GM23338 (cell line): ENCODE measurements around the gene GLCE. TPM values are rescaled to one million over a fixed set of nuclear protein-coding genes. Genes with fewer than 3 reads are reported as not detected.

Source experiments
- ATAC-seq: fragments of 200-7000 bp; cut with Tn5 transposase; 3 replicates; pipeline ENCODE4 v1.9.1; 2020
- DNase-seq: peaks from one replicate; pipeline ENCODE4 v3.0.0-alpha.2; 2015; ENCODE audit warnings: low spot score
- H2AFZ ChIP-seq: fragments of 200-600 bp; sonication (generic); 2 replicates; pipeline ENCODE4 v1.8.0; 2016; ENCODE audit warnings: antibody characterized with exemption, mild to moderate bottlenecking, moderate library complexity
- H3F3A ChIP-seq: fragments of 200-600 bp; sonication (generic); replicated peaks from 2 replicates; pipeline ENCODE4 v1.8.0; 2017; ENCODE audit warnings: antibody characterized with exemption, mixed run types, low read depth
- H3K27ac ChIP-seq: fragments of 200-600 bp; sonication (generic); 2 replicates; pipeline ENCODE4 v1.6.1; 2016; ENCODE audit warnings: low read depth
- H3K27me3 ChIP-seq: fragments of 200-600 bp; sonication (generic); 2 replicates; pipeline ENCODE4 v1.8.0; 2016; ENCODE audit warnings: mild to moderate bottlenecking, mixed run types, moderate library complexity; ENCODE audit not compliant: insufficient read depth
- H3K36me3 ChIP-seq: fragments of 200-600 bp; sonication (generic); 2 replicates; pipeline ENCODE4 v1.8.0; 2016; ENCODE audit warnings: mild to moderate bottlenecking; ENCODE audit not compliant: insufficient read depth
- H3K4me1 ChIP-seq: fragments of 200-600 bp; sonication (generic); 2 replicates; pipeline ENCODE4 v1.8.0; 2016; ENCODE audit warnings: mild to moderate bottlenecking, moderate library complexity; ENCODE audit not compliant: insufficient read depth
- H3K4me2 ChIP-seq: fragments of 200-600 bp; sonication (generic); 2 replicates; pipeline ENCODE4 v1.7.1; 2017; ENCODE audit warnings: mixed run types
- H3K4me3 ChIP-seq: fragments of 200-600 bp; sonication (generic); 2 replicates; pipeline ENCODE4 v1.6.1; 2016; ENCODE audit warnings: mixed run types
- H3K79me2 ChIP-seq: fragments of 200-600 bp; sonication (generic); replicated peaks from 2 replicates; pipeline ENCODE4 v1.8.0; 2017; ENCODE audit warnings: mild to moderate bottlenecking; ENCODE audit not compliant: insufficient read depth
- H3K9me2 ChIP-seq: fragments of 200-600 bp; sonication (generic); 2 replicates; pipeline ENCODE4 v1.8.0; 2017; ENCODE audit not compliant: insufficient read depth
- H4K20me1 ChIP-seq: fragments of 200-600 bp; sonication (generic); replicated peaks from 2 replicates; pipeline ENCODE4 v1.8.0; 2017; ENCODE audit warnings: mild to moderate bottlenecking; ENCODE audit not compliant: insufficient read depth
- H3K27ac Mint-ChIP-seq: 2 replicates; pipeline ENCODE4 v1.8.0; 2020; ENCODE audit warnings: inconsistent platforms, mild to moderate bottlenecking, moderate library complexity, mixed read lengths
- H3K27me3 Mint-ChIP-seq: 3 replicates; pipeline ENCODE4 v1.8.0; 2022; ENCODE audit warnings: low read depth, mild to moderate bottlenecking, moderate library complexity, mixed read lengths, inconsistent platforms; ENCODE audit not compliant: insufficient read depth, poor library complexity
- H3K36me3 Mint-ChIP-seq: 3 replicates; pipeline ENCODE4 v1.8.0; 2021; ENCODE audit warnings: low read depth, mild to moderate bottlenecking, inconsistent platforms, moderate library complexity, mixed read lengths
- H3K4me1 Mint-ChIP-seq: 3 replicates; pipeline ENCODE4 v1.8.0; 2020; ENCODE audit warnings: mild to moderate bottlenecking, inconsistent platforms, mixed read lengths
- H3K4me3 Mint-ChIP-seq: 3 replicates; pipeline ENCODE4 v1.8.0; 2021; ENCODE audit warnings: moderate library complexity, mild to moderate bottlenecking, inconsistent platforms, mixed read lengths
- H3K9me3 Mint-ChIP-seq: 3 replicates; pipeline ENCODE4 v1.8.0; 2020; ENCODE audit warnings: moderate library complexity, mild to moderate bottlenecking, inconsistent platforms, mixed read lengths
- CREB1 ChIP-seq: fragments of 250-450 bp; sonication (Bioruptor Pico); IDR thresholded peaks from 2 replicates; pipeline ENCODE4 v1.5.0; 2020; ENCODE audit warnings: low read depth, mild to moderate bottlenecking, moderate library complexity
- EZH2 ChIP-seq: fragments of 200-600 bp; sonication (generic); IDR thresholded peaks from one replicate; pipeline ENCODE4 v1.8.0; 2017; ENCODE audit warnings: antibody characterized with exemption, mild to moderate bottlenecking, low read depth; ENCODE audit not compliant: unreplicated experiment
- EZH2phosphoT487 ChIP-seq: fragments of 200-600 bp; sonication (generic); IDR thresholded peaks from one replicate; pipeline ENCODE4 v1.8.1; 2018; ENCODE audit warnings: antibody characterized with exemption; ENCODE audit not compliant: unreplicated experiment
- JUNB ChIP-seq: IDR thresholded peaks from one replicate; pipeline ENCODE4 v1.6.1; 2016; ENCODE audit warnings: antibody characterized with exemption; ENCODE audit not compliant: unreplicated experiment
- STAT1 ChIP-seq: IDR thresholded peaks from one replicate; pipeline ENCODE4 v1.6.1; 2016; ENCODE audit warnings: antibody characterized with exemption; ENCODE audit not compliant: unreplicated experiment
- ZNF331 ChIP-seq: fragments of 250-450 bp; sonication (Bioruptor Pico); IDR thresholded peaks from 2 replicates; pipeline ENCODE4 v1.5.0; 2020; ENCODE audit warnings: low read depth, mild to moderate bottlenecking, moderate library complexity
- polyA plus RNA-seq: library from polyadenylated mRNA; unstranded; fragments of >200 nt; fragmentation: Nextera tagmentation; extraction: Ambion mirVana; gene quantifications from 2 replicates; pipeline ENCODE4 v1.2.1, GENCODE V29; 2016
- total RNA-seq: library from RNA; depleted of rRNA; stranded (reverse); fragments of >200 nt; shearing (Covaris generic); gene quantifications from 2 replicates; pipeline ENCODE4 v1.2.3, GENCODE V29; 2014
- TF ChIP-seq, protein P1 (sequence below), 2 experiments: fragments of 200-600 bp in 1 of 2; sonication (generic) in 1 of 2; conservative IDR thresholded peaks; 2 replicates each; pipeline versions ENCODE4 v1.5.1 to v1.6.1; 2016 to 2017; ENCODE audit warnings: antibody characterized with exemption in 2 of 2, low read depth in 2 of 2, mild to moderate bottlenecking in 2 of 2, moderate library complexity in 1 of 2
- TF ChIP-seq, protein P2 (sequence below): IDR thresholded peaks from 2 replicates; pipeline ENCODE4 v1.6.1; 2016; ENCODE audit warnings: antibody characterized with exemption
- TF ChIP-seq, protein P3 (sequence below): fragments of 250-450 bp; sonication (Bioruptor Pico); IDR thresholded peaks from 2 replicates; pipeline ENCODE4 v1.5.0; 2020; ENCODE audit warnings: mild to moderate bottlenecking, moderate library complexity

The GLCE gene
- total and polyA plus RNA-seq, 2 experiments from 2014 or later = 7.5 to 15.5 TPM

DNA sequence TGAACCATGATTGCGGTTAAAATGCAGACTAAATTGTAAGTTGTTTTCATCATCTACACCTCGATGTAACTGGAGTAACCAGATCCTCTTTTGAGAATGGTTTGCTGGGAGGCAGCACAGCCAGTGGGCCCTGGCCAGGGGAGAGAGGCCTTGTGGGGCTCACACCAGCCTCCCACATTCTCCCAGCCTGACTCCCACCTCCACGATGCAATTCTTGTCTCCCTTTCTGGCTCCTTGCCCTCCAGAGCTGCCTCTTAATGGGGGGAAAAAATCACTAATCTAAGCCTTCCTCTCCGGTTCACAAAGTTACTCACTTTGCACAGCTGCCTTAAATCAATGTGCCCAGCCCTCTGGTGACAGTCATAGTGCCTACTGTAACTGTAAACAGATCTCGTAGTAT, 120.3 kb downstream of the GLCE start:
- no peak for TF ChIP-seq ZNF331 (CRISPR knock-in tag)
- TF ChIP-seq, protein P1, sequence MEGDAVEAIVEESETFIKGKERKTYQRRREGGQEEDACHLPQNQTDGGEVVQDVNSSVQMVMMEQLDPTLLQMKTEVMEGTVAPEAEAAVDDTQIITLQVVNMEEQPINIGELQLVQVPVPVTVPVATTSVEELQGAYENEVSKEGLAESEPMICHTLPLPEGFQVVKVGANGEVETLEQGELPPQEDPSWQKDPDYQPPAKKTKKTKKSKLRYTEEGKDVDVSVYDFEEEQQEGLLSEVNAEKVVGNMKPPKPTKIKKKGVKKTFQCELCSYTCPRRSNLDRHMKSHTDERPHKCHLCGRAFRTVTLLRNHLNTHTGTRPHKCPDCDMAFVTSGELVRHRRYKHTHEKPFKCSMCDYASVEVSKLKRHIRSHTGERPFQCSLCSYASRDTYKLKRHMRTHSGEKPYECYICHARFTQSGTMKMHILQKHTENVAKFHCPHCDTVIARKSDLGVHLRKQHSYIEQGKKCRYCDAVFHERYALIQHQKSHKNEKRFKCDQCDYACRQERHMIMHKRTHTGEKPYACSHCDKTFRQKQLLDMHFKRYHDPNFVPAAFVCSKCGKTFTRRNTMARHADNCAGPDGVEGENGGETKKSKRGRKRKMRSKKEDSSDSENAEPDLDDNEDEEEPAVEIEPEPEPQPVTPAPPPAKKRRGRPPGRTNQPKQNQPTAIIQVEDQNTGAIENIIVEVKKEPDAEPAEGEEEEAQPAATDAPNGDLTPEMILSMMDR (conservative IDR thresholded peaks at IDR 0.05; ENCODE audit: low read depth in 2 of 2) = no peak
- TF ChIP-seq EZH2phosphoT487 = no peak
- no peak for TF ChIP-seq EZH2
- TF ChIP-seq STAT1 = no peak
- TF ChIP-seq JUNB = no peak
- TF ChIP-seq, protein P2, sequence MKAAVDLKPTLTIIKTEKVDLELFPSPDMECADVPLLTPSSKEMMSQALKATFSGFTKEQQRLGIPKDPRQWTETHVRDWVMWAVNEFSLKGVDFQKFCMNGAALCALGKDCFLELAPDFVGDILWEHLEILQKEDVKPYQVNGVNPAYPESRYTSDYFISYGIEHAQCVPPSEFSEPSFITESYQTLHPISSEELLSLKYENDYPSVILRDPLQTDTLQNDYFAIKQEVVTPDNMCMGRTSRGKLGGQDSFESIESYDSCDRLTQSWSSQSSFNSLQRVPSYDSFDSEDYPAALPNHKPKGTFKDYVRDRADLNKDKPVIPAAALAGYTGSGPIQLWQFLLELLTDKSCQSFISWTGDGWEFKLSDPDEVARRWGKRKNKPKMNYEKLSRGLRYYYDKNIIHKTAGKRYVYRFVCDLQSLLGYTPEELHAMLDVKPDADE = no peak
- TF ChIP-seq, protein P3, sequence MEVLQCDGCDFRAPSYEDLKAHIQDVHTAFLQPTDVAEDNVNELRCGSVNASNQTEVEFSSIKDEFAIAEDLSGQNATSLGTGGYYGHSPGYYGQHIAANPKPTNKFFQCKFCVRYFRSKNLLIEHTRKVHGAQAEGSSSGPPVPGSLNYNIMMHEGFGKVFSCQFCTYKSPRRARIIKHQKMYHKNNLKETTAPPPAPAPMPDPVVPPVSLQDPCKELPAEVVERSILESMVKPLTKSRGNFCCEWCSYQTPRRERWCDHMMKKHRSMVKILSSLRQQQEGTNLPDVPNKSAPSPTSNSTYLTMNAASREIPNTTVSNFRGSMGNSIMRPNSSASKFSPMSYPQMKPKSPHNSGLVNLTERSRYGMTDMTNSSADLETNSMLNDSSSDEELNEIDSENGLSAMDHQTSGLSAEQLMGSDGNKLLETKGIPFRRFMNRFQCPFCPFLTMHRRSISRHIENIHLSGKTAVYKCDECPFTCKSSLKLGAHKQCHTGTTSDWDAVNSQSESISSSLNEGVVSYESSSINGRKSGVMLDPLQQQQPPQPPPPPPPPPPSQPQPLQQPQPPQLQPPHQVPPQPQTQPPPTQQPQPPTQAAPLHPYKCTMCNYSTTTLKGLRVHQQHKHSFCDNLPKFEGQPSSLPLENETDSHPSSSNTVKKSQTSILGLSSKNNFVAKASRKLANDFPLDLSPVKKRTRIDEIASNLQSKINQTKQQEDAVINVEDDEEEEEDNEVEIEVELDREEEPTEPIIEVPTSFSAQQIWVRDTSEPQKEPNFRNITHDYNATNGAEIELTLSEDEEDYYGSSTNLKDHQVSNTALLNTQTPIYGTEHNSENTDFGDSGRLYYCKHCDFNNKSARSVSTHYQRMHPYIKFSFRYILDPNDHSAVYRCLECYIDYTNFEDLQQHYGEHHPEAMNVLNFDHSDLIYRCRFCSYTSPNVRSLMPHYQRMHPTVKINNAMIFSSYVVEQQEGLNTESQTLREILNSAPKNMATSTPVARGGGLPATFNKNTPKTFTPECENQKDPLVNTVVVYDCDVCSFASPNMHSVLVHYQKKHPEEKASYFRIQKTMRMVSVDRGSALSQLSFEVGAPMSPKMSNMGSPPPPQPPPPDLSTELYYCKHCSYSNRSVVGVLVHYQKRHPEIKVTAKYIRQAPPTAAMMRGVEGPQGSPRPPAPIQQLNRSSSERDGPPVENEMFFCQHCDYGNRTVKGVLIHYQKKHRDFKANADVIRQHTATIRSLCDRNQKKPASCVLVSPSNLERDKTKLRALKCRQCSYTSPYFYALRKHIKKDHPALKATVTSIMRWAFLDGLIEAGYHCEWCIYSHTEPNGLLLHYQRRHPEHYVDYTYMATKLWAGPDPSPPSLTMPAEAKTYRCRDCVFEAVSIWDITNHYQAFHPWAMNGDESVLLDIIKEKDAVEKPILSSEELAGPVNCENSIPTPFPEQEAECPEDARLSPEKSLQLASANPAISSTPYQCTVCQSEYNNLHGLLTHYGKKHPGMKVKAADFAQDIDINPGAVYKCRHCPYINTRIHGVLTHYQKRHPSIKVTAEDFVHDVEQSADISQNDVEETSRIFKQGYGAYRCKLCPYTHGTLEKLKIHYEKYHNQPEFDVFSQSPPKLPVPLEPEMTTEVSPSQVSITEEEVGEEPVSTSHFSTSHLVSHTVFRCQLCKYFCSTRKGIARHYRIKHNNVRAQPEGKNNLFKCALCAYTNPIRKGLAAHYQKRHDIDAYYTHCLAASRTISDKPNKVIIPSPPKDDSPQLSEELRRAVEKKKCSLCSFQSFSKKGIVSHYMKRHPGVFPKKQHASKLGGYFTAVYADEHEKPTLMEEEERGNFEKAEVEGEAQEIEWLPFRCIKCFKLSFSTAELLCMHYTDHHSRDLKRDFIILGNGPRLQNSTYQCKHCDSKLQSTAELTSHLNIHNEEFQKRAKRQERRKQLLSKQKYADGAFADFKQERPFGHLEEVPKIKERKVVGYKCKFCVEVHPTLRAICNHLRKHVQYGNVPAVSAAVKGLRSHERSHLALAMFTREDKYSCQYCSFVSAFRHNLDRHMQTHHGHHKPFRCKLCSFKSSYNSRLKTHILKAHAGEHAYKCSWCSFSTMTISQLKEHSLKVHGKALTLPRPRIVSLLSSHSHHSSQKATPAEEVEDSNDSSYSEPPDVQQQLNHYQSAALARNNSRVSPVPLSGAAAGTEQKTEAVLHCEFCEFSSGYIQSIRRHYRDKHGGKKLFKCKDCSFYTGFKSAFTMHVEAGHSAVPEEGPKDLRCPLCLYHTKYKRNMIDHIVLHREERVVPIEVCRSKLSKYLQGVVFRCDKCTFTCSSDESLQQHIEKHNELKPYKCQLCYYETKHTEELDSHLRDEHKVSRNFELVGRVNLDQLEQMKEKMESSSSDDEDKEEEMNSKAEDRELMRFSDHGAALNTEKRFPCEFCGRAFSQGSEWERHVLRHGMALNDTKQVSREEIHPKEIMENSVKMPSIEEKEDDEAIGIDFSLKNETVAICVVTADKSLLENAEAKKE (CRISPR knock-in tag) = no peak
- TF ChIP-seq CREB1 (CRISPR knock-in tag) = no peak
- H3K4me1 Mint-ChIP-seq = peaks cover 12% of the 10 kb centered on the region
- no peak overlapping the region for H3K4me2 ChIP-seq
- no peaks in the 10 kb centered on the region for H3K79me2 ChIP-seq
- H3K9me3 Mint-ChIP-seq = no peaks in the 10 kb centered on the region; the same call in 2 of the 3 replicates
- no peak overlapping the region for H2AFZ ChIP-seq
- ATAC-seq (no peak), DNase-seq (no peak)
- H3K27ac ChIP-seq = no peak overlapping the region
- H3K9me2 ChIP-seq = no peaks in the 10 kb centered on the region
- H3K36me3 ChIP-seq = no peaks in the 10 kb centered on the region
- no peaks in the 10 kb centered on the region for H3F3A ChIP-seq
- H3K27ac Mint-ChIP-seq = no peak overlapping the region
- peaks cover 4% of the 10 kb centered on the region for H3K27me3 Mint-ChIP-seq
- H3K4me3 ChIP-seq = no peak overlapping the region
- no peaks in the 10 kb centered on the region for H3K4me1 ChIP-seq
- H4K20me1 ChIP-seq = no peaks in the 10 kb centered on the region
- no peaks in the 10 kb centered on the region for H3K36me3 Mint-ChIP-seq
- no peaks in the 10 kb centered on the region for H3K27me3 ChIP-seq
- H3K4me3 Mint-ChIP-seq = no peak overlapping the region
